Prostate gland (tissue), 2 donors: ENCODE results near the gene PGA5.

Source experiments
- POLR2A ChIP-seq: fragments of 450-650 bp; IDR thresholded peaks from one replicate; pipeline ENCODE4 v1.6.1; 2016; ENCODE audit warnings: antibody characterized with exemption, mild to moderate bottlenecking
- POLR2AphosphoS5 ChIP-seq: sonication (generic); formaldehyde crosslinking; IDR thresholded peaks from one replicate; pipeline ENCODE4 v1.6.1; 2017; ENCODE audit warnings: antibody characterized with exemption
- TF ChIP-seq, protein P1 (sequence below), 4 experiments: fragments of 200-600 bp in 2 of 4; fragments of 450-650 bp in 2 of 4; sonication (generic) in 2 of 4; IDR thresholded peaks; 1 replicate in 3 of 4; 2 replicates in 1 of 4; pipeline ENCODE4 v1.5.1; 2016 to 2019; ENCODE audit warnings: antibody characterized with exemption in 4 of 4, mild to moderate bottlenecking in 2 of 4, moderate library complexity in 2 of 4

DNA sequence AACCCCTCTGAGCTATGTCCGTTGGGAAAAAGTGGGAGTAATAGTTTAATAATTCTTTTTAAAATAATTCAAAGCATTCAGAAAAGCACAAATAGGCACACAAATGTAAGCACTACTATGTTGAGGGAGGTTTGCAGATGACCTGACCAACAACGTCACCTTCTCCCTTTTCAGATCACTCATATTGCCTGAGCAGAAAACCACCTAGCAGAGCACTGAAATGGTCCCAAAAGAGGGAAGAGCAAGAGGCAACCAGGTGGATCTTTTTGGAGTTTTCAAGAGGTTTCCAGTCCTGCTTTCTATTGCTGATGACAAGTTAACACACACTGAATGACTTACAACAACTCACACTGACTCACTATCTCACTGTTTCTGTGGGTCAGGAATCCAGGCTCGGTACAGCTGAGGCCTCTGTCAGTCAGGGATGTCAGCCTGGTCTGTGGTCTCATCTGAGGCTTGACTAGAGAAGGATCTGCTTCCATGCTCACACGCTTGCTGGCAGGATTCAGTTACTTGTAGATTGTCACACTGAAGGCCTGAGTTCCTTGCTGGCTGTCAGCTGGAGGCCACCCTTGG is 41.9 kb upstream of the PGA5 start:
- TF ChIP-seq, protein P1, sequence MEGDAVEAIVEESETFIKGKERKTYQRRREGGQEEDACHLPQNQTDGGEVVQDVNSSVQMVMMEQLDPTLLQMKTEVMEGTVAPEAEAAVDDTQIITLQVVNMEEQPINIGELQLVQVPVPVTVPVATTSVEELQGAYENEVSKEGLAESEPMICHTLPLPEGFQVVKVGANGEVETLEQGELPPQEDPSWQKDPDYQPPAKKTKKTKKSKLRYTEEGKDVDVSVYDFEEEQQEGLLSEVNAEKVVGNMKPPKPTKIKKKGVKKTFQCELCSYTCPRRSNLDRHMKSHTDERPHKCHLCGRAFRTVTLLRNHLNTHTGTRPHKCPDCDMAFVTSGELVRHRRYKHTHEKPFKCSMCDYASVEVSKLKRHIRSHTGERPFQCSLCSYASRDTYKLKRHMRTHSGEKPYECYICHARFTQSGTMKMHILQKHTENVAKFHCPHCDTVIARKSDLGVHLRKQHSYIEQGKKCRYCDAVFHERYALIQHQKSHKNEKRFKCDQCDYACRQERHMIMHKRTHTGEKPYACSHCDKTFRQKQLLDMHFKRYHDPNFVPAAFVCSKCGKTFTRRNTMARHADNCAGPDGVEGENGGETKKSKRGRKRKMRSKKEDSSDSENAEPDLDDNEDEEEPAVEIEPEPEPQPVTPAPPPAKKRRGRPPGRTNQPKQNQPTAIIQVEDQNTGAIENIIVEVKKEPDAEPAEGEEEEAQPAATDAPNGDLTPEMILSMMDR (IDR thresholded peaks at IDR 0.05): no peak
- no peak for TF ChIP-seq POLR2AphosphoS5
- TF ChIP-seq POLR2A: no peak
